Bronchial epithelial cell (primary cell): ENCODE measurements around the gene SEC14L6. TPM values are rescaled to one million over a fixed set of nuclear protein-coding genes. Genes with fewer than 3 reads are reported as not detected.

Experiments used
- DNase-seq: peaks from one replicate; pipeline ENCODE4 v3.0.0-alpha.2; 2010; ENCODE audit warnings: low read depth
- FAIRE-seq: peaks from 2 replicates; lab custom pipeline; 2011; peaks lifted over from hg19 to GRCh38; lab: Jason Lieb, UNC
- H3K27me3 ChIP-seq: 2 replicates; pipeline ENCODE4 v1.5.1; 2011; ENCODE audit warnings: low read length; ENCODE audit not compliant: control insufficient read depth, insufficient read depth
- H3K36me3 ChIP-seq: 2 replicates; pipeline ENCODE4 v1.5.1; 2011; ENCODE audit warnings: low read length; ENCODE audit not compliant: control insufficient read depth, insufficient read depth
- H3K4me3 ChIP-seq: 2 replicates; pipeline ENCODE4 v1.5.1; 2011; ENCODE audit warnings: mild to moderate bottlenecking, low read depth, low read length, control low read depth
- total RNA-seq: library from RNA; depleted of rRNA; stranded (reverse); fragments of >200 nt; gene quantifications from 2 replicates; pipeline ENCODE4 v1.2.1, GENCODE V29; 2014
- TF ChIP-seq, protein P1 (sequence below): IDR thresholded peaks from 2 replicates; pipeline ENCODE4 v1.5.1; 2011; ENCODE audit warnings: mild to moderate bottlenecking, moderate library complexity, low read length, control low read depth, inconsistent platforms; ENCODE audit not compliant: insufficient read depth, severe bottlenecking

SEC14L6 gene
- total RNA-seq, 1 donor from 2014 or later = not detected

DNA sequence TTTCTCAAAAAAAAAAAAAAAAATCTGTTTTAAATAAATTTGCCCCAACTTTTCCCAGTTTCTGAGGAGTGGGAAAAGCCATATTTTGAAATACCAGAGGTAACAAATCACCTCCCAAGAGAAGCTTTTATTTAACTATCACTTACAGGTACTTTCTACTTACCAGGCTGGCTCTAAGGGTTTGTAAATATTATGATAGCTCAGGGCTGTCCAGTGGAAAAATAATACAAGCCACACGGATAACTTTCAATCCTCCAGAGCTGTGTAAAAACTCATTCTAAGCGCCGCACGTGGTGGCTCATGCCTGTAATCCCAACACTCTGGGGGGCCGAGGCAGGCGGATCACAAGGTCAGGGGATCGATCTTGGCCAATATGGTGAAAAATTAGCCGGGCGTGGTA is 35.4 kb downstream of the SEC14L6 start:
- H3K27me3 ChIP-seq = no peaks in the 10 kb centered on the region
- FAIRE-seq (no peak), DNase-seq (no peak)
- TF ChIP-seq, protein P1, sequence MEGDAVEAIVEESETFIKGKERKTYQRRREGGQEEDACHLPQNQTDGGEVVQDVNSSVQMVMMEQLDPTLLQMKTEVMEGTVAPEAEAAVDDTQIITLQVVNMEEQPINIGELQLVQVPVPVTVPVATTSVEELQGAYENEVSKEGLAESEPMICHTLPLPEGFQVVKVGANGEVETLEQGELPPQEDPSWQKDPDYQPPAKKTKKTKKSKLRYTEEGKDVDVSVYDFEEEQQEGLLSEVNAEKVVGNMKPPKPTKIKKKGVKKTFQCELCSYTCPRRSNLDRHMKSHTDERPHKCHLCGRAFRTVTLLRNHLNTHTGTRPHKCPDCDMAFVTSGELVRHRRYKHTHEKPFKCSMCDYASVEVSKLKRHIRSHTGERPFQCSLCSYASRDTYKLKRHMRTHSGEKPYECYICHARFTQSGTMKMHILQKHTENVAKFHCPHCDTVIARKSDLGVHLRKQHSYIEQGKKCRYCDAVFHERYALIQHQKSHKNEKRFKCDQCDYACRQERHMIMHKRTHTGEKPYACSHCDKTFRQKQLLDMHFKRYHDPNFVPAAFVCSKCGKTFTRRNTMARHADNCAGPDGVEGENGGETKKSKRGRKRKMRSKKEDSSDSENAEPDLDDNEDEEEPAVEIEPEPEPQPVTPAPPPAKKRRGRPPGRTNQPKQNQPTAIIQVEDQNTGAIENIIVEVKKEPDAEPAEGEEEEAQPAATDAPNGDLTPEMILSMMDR = no peak
- H3K36me3 ChIP-seq = no peaks in the 10 kb centered on the region
- no peak overlapping the region for H3K4me3 ChIP-seq

DNA sequence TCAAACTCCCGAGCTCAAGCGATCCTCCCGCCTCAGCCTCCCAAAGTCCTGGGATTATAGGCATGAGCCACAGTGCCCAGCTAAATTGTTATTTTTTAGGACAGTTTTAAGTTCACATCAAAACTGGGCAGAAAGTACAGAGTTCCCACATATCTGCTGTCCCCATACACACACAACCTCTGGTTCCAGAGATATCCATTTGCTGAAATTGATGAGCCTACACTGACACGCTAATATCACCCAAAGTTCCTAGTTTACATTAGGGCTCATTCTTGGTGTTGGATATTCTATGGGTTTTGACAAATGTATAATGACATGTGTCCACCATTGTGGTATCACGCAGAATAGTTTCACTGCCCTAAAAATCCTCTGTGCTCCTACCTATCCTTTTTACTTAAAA is 38.3 kb downstream of the SEC14L6 start:
- no peaks in the 10 kb centered on the region for H3K36me3 ChIP-seq
- TF ChIP-seq, protein P1 = no peak
- H3K4me3 ChIP-seq = no peak overlapping the region
- FAIRE-seq = no peak
- no peaks in the 10 kb centered on the region for H3K27me3 ChIP-seq
- DNase-seq = no peak

DNA sequence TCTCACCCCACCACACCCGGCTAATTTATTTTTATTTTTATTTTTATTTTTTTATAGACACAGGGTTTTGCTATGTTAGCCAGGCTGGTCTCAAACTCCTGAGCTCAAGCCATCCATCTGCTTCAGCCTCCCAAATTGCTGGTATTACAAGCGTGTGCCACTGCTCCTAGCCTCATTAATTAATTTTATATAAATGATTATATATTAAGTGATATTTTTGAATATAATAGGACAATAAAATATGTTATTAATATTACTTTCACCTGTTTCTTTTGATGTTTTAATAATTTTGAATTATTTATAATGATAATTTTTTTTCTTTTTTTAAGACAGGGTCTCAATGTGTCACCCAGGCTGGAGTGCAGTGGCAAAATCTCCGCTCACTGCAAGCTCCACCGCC is 38.9 kb downstream of the SEC14L6 start:
- FAIRE-seq = no peak
- TF ChIP-seq, protein P1 = no peak
- H3K27me3 ChIP-seq = no peaks in the 10 kb centered on the region

DNA sequence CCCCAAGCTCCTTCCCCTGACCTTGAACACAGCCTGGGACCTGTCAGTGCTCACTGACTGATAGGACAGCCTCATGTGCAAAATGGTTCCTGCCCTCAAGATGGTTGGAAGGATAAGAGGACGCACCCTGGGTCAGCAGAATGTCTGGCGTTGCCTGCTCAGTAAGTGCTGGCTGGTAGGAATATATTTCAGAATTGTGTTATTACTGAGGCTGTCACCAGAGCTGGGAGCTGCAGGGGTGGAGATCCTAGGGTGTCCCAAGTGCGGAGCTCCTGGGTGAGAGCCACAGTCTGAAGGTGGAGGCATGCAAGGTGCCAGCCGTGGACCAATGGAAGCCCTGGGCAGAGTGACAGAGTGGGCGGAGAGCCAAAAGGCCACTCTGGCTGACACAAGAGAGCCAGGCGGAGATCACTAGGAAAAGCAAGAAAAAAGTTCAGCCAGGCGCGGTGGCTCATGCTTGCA is 40.0 kb downstream of the SEC14L6 start:
- H3K4me3 ChIP-seq = no peak overlapping the region
- H3K36me3 ChIP-seq = no peaks in the 10 kb centered on the region
- FAIRE-seq (no peak), DNase-seq (no peak)
- TF ChIP-seq, protein P1 = no peak
- no peaks in the 10 kb centered on the region for H3K27me3 ChIP-seq

More for the DNA sequence above, 38.9 kb downstream of the SEC14L6 start:
- no peak for DNase-seq
- Histone ChIP-seq H3K36me3 (no peaks in the 10 kb centered on the region), H3K4me3 (no peak overlapping the region)

DNA sequence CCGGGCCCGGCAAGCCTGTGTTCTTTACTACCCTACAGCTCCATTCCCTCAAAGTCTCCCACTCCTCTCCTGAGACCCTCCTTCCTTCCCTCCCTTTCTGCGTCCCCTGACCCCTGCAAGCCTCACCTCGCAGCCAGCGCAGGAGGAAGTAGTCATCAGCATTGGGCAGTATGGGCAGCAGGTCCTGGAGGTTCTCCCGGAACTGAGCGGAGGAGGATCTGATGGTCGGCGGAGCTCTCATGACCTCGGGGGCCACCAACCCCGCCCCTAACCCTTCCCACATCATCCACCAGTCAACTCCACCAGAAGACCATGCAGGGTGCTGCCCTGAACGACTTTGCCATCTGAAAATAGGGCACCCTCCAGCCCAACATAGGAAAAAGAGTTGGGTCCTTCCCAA is 43.0 kb downstream of the SEC14L6 start:
- TF ChIP-seq, protein P1 = no peak
- no peak for FAIRE-seq
- H3K36me3 ChIP-seq = no peaks in the 10 kb centered on the region
- H3K27me3 ChIP-seq = no peaks in the 10 kb centered on the region
- no peak overlapping the region for H3K4me3 ChIP-seq
- DNase-seq = no peak

DNA sequence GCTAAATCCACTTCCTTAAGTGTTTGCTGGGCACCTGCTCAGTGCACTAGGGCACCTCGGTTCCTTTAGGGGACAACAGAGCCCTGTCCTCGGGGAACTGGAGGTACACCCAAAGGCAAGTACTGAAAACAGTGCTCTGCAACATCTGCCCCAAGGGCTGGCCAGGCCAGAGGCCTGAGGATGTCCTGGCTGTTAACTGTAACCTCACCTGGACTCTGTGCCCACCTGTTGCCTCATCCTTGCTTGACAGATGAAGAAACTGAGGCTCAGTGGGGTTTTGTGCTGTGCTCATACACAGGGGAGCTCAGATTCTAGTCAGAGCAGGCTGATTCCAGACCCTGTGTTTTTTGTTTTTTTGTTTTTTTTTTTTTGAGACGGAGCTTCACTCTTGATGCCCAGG is 43.6 kb downstream of the SEC14L6 start:
- TF ChIP-seq, protein P1 = no peak
- DNase-seq (no peak), FAIRE-seq (peak; percentile 64)
- Histone ChIP-seq H3K4me3 (no peak overlapping the region), H3K36me3 (no peaks in the 10 kb centered on the region), H3K27me3 (no peaks in the 10 kb centered on the region)
